ENCODE results near the gene SOS1.

DNA sequence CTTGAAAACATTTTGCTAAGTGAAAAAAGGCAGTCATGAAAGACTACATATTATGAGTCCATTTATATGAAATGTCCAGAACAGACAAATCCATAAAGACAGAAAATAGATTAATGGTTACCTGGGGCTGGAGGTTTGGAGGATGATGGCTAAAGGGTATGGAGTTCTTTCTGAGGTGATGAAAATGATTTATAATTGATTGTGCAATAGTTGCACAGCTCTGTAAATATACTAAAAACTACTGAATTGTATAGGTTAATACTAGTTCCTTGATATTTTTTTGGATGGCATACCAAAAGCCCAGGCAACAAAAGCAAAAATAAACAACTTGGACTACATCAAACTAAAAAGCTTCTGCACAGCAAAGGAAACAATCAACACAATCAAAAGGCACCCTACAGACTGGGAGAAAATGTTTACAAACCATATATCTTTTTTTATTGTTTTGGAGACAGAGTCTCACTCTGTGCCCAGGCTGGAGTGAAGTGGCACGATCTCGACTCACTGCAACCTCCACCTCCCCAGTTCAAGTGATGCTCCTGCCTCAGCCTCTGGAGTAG lies 21.5 kb downstream of the SOS1 start:
- TF ChIP-seq, protein P1, sequence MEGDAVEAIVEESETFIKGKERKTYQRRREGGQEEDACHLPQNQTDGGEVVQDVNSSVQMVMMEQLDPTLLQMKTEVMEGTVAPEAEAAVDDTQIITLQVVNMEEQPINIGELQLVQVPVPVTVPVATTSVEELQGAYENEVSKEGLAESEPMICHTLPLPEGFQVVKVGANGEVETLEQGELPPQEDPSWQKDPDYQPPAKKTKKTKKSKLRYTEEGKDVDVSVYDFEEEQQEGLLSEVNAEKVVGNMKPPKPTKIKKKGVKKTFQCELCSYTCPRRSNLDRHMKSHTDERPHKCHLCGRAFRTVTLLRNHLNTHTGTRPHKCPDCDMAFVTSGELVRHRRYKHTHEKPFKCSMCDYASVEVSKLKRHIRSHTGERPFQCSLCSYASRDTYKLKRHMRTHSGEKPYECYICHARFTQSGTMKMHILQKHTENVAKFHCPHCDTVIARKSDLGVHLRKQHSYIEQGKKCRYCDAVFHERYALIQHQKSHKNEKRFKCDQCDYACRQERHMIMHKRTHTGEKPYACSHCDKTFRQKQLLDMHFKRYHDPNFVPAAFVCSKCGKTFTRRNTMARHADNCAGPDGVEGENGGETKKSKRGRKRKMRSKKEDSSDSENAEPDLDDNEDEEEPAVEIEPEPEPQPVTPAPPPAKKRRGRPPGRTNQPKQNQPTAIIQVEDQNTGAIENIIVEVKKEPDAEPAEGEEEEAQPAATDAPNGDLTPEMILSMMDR (conservative IDR thresholded peaks at IDR 0.05 in 1 of 2, IDR thresholded peaks at IDR 0.05 in 1 of 2; ENCODE audit: low read depth in 1 of 2, low read length in 2 of 2), result no peak
- no peak for TF ChIP-seq EZH2 (IDR thresholded peaks at IDR 0.05; ENCODE audit: low read length, missing control alignments)

Measured in fibroblast of lung (primary cell).